Left forelimb (tissue), 1 donor: ENCODE results near the gene CEMIP.
"Not testable (repeated sequence)": the region's sequence is repeated elsewhere in the genome, so short reads cannot be mapped to it uniquely, and the experiment has no call there.

Experiments used
- DNase-seq: peaks from one replicate; pipeline ENCODE4 v3.0.0-alpha.2; 2018; ENCODE audit warnings: low spot score

CEMIP gene

DNA sequence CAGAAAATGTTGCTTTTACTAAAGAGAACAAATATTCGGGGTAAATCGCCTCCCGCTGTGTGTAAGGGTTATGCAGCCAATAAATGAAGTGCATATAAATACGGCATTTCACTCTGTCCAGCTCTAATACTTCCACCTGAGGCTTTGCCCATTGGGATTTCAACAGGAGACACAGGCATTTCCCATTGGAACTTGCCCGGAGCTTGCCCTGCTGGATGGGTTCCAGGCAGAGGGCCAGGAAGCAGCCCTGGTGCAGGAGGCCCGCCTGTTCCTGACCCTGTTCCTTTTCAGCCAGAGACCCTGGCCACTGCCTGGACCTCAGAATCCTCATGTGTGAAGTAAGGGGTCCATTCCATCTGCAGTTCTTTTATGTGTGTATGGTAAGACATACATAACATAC is 17.4 kb upstream of the CEMIP start:
- no peak for DNase-seq

DNA sequence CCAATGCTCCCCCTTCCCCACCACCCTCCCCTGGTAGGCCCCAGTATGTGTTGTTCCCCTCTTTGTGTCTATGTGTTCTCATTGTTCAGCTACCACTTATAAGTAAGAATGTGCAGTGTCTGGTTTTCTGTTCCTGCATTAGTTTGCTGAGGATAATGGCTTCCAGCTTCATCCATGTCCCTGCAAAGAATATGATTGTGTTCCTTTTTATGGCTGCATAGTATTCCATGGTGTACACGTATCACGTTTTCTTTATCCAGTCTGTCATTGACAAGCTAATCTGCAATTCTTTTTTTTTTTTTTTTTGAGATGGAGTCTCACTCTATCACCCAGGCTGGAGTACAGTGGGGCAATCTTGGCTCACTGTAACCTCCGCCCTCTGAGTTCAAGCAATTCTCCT is 15.9 kb upstream of the CEMIP start:
- DNase-seq, result not testable (repeated sequence)

- no peak for DNase-seq
These were observed 14.6 kb upstream of the CEMIP start for GRCh38 chr15:80764535-80764934.

DNA sequence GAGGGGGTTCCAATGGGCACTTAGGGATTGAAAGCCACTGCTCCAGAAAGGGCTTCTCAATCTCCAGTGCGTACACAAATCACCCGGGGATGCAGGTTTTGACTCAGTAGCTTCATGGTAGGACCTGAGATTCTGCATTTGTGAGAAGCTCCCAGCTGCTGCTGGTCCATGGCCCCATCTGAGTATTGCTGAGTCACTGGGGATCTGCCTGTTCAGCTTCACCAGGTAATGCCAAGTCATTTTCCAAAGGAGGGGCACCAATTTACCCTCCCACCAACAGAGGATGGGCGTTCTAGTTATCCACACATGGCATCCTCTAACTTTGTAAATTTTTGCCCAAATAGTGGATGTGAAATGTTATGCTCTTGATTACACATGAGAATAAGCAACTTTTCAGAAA is 12.9 kb upstream of the CEMIP start:
- no peak for DNase-seq

DNA sequence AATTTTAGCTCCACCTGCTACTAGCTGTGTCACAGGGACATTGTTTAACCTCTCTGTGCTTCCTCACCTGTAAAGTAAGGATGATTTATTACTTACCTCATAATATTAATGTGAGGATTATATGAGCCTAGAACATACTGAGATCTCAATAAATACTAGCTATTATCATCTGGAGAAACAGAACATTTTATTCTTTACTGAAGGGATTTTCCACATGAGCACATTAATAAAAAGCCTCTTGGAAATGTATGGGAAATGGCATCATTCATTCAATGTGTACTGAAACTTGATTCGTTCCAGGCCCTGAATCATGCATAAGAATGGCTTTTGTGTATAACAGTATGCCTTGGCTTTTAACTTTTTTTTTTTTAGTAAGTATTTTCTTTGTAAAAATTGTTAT is 11.0 kb upstream of the CEMIP start:
- DNase-seq, result no peak

GRCh38 chr15:80769153-80769828 is 9.9 kb upstream of the CEMIP start:
- no peak for DNase-seq

DNA sequence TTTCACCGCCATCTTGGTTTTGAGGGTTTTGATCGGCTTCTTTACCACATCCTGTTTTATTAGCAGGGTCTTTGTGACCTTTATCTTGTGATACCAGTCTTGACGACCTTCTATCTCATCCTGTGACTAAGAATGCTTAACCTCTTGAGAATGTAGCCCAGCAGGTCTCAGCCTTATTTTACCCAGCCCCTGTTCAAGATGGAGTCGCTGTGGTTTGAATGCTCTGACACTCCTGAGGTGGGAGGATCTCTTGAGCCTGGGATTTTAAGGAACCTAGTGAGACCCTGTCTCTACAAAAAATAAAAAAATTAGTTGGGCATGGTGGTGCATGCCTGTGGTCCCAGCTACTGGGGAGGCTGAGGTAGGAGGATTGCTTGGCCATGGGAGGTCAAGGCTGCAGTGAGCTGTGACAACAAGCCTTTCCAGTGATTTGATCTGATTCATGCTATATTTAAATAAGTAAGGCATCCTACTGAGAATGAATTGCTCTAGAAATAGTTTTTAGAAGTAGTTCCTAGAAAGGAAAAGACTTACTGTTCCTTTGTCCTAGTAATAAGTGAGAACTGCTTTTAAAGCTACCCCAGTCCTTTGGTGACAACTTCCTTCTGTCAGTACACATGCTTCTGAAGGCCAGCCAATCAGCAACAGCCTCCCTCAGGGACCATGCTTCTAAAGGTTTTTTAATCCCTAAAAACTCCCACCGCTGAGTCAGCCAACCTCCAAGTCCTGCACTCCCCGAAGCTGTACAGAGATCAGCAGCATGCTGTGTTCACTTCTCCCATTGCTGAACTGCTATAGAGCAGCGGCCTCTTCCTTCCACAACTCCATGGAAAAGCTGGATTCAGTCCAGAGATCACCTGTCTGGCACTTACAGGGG is 9.1 kb upstream of the CEMIP start:
- DNase-seq, result no peak

GRCh38 chr15:80773122-80773551 is 6.0 kb upstream of the CEMIP start:
- no peak for DNase-seq

DNA sequence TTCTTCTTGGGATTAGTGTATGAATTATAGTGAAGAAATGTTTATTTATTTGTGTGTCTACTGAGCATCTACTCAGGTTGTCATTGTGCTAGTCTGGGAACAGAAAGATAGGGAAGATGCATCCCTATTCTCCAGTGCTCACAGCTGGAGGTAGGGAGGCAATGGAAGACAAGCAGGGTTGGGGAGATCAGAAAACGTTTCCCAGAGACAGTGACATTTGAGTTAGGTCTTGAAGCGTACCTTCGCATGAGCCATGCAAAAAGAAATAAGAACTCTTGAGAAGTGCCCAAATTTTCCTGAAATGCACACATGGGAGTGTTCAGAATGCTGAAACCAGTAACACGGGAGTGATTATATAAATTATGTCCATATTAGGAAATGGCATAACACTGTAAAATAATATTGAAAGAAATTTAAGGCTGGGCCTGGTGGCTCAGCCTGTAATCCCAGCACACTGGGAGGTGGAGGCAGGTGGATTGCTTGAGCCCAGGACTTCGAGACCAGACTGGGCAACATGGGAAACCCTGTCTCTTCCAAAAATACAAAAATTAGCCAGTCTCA is 5.3 kb upstream of the CEMIP start:
- DNase-seq, result no peak

- DNase-seq, result no peak
These were observed 4.7 kb upstream of the CEMIP start for GRCh38 chr15:80774486-80774885.

DNA sequence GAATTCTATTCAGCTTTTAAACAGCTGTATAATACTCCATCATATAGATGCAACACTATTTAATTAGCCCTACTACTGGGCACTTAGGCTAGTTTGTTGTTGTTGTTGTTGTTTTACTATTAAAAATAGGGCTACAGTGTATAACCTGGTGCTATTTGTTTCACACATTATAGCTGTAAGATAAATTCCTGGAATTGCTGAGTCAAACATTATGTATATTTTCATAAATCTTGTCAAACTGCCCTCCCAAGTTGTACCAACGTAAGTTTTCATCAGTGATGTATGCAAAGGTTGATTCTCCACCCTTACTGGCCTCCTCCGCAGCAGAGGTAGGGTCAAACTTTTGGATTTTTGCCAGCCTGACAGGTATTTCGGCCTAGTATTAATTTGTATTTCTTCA is 3.8 kb upstream of the CEMIP start:
- no peak for DNase-seq

DNA sequence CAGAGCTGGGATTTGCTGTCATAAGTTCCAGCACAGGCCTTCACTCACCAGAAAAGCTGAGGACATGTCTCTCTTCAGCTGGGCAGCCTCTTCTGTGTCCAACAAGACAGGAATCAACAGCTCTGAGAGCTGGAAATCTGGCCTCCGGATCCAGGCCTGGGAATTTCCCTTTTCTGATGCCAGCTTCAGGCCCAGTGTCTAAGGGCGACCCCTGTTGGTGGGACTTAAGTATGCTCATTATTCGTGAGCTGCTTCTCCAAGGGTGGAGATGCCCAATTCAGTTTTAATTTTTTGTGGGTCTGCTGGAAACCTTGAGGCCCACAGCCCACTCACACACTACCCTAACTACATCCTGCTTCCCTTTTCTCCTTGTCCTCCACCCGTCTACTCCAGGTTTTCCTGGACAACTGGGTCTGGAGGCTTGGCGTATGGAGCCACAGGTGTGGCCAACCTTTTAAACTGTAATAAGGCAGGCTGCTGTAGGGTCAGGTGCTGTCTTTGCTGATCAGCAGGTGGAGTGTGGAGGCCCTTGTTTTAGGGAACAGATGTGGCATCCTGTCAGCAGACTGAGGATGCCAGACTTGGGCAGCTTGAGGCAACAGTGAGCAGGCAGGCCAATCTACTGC is 2.6 kb upstream of the CEMIP start:
- DNase-seq, result peak; percentile 79

DNA sequence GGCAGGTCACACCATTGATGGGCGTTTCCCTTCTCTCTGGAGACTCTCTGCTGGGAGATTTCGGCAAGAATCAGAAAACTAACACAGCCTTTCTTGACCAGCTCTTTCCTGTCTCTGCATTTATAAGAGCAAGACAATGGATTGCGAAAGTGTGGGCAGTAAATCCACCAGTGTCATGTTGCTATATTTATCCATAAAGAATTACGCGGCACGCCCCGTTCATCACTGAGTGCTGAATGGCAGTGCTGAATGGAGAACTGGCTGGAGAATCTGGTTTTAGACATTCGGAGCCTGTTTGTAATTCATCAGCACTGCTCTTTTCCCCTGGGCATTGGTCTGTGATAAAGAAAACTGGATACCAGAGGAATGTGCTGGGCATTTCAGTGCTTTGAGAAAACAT is 2.0 kb upstream of the CEMIP start:
- DNase-seq, result no peak

- DNase-seq, result no peak
These were observed 1.1 kb upstream of the CEMIP start for GRCh38 chr15:80777826-80778620.

GRCh38 chr15:80778621-80778963 is 578 bp upstream of the CEMIP start:
- no peak for DNase-seq

- no peak for DNase-seq
These were observed 667 bp downstream of the CEMIP start for GRCh38 chr15:80779658-80780415.

DNA sequence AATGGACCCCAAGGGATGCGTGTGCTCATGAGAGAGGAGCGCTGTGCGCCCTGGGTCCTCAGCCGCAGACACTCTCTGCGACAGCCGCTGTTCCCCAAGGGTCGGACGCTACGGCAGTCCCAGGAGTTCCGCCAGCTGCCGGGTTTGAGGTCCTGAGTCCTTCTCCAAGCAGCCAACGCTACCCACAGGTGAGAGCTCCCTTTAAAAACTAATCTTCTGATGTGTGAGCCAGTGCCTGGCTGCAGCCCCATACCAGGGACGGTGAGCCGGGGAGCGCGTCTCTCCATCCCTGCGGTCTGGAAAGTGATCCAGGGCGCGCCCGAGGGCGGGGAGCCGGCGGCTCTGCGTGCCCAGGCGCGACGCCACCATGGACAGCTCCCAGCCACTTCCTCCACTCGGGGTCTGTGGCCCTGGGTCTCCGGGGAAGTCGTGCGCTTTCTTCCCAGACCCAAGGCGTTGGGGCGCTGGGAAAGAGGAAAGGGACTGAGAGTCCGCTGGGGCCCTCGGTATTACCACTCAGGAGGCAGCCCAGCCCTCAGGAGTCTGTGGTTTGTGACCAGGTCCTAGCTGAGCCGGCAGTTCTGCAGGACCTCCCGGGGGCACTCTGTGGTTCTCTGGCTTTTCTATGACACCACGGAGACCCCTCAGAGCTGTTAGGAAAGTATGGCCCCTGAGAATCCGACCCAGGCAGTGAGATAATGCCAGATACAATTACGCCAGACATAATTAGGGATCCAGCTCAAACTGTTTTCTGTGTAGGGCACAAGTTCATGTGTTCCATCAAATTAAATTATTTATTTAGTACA is 1.4 kb downstream of the CEMIP start:
- DNase-seq, result peak; percentile 84

DNA sequence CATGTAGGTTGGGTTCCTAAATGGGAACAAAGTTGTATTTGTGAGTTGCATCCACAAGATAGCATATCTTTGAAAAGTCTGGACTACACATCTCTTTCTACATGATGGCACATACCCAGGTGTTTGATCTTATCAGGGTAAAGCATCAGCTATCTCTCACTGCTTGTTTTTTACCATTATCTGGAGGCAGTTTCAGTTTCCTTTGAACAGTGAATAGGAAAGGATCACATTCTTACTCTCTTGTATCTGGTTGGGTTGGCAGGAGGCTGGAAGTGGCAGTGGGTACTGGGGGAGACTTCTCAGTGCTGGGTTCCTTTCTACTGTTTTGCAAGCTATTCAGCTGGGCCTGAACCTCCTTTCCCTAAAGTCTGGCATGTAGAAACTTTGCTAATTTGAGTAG is 4.1 kb downstream of the CEMIP start:
- no peak for DNase-seq

DNA sequence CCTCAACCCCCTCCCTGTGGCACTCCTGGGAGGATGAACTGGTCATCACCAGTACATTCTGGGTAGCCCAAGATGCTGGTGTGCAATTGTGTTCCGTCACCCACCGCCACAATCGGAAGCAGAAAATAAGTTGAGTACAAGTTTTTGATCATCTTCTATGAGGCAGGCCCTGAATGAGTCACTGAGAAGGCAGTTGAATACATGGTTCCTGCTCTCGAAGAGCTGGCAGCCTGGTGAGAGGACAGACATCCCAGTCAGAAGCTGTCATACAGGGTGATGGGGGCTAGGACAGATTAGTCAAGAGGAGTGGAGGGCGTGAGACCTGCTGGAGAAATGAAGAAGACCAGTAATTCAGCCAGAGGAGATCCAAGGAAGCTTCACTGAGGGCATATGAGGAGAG is 6.2 kb downstream of the CEMIP start:
- DNase-seq, result no peak

DNA sequence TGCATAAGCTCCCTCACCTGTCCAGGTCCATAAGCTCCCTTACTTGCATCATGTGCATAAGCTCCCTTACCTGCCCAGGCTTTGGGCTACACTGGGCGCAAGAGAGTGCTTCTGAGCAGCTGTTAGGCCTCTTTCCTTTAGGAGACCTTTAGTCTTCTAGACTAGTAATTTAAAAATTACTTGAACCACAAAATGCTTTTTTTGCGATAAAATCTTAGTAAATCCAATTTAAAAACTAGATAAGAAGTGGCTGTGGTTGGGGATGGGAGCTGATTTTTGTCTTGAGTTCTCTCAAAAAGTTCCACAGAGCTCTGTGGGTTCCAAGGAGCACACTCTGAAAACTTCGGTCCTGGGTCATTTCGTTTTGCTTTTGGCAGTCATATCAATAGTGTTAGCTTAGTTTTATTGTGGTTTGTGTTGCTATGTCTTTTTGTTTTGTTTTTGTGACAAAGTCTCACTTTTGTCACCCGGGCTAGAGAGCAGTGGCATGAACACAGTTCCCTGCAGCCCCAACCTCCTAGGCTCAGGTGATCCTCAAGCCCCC is 6.7 kb downstream of the CEMIP start:
- no peak for DNase-seq
